GM13976 (cell line): ENCODE measurements around the gene FXR2.

Experiments
- DNase-seq: peaks from one replicate; pipeline ENCODE4 v3.0.0; 2012; ENCODE audit warnings: low spot score
- in situ Hi-C: fragments of 300-500 bp; cut with MboI; formaldehyde crosslinking; loops from one replicate; pipeline ENCODE4 v1.12.0; 2022; ENCODE audit warnings: low sequenced_read_pairs, mixed read lengths, inconsistent platforms; ENCODE audit not compliant: unreplicated experiment
- TF ChIP-seq, protein P1 (sequence below): IDR thresholded peaks from 2 replicates; pipeline ENCODE4 v1.5.1; 2012; ENCODE audit warnings: borderline replicate concordance, mild to moderate bottlenecking; ENCODE audit not compliant: insufficient read depth; ENCODE audit errors: extremely low read depth, missing control alignments, control extremely low read depth

The FXR2 gene

DNA sequence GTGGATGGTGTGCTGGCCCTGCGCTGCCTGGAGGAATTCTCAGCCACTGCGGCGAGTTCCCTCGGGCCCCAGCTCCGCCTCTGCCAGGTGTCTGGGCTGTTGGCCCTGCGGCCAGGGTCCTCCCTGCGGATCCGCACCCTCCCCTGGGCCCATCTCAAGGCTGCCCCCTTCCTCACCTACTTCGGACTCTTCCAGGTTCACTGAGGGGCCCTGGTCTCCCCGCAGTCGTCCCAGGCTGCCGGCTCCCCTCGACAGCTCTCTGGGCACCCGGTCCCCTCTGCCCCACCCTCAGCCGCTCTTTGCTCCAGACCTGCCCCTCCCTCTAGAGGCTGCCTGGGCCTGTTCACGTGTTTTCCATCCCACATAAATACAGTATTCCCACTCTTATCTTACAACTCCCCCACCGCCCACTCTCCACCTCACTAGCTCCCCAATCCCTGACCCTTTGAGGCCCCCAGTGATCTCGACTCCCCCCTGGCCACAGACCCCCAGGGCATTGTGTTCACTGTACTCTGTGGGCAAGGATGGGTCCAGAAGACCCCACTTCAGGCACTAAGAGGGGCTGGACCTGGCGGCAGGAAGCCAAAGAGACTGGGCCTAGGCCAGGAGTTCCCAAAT is 57.4 kb downstream of the FXR2 start:
- DNase-seq, result no peak
- TF ChIP-seq, protein P1, sequence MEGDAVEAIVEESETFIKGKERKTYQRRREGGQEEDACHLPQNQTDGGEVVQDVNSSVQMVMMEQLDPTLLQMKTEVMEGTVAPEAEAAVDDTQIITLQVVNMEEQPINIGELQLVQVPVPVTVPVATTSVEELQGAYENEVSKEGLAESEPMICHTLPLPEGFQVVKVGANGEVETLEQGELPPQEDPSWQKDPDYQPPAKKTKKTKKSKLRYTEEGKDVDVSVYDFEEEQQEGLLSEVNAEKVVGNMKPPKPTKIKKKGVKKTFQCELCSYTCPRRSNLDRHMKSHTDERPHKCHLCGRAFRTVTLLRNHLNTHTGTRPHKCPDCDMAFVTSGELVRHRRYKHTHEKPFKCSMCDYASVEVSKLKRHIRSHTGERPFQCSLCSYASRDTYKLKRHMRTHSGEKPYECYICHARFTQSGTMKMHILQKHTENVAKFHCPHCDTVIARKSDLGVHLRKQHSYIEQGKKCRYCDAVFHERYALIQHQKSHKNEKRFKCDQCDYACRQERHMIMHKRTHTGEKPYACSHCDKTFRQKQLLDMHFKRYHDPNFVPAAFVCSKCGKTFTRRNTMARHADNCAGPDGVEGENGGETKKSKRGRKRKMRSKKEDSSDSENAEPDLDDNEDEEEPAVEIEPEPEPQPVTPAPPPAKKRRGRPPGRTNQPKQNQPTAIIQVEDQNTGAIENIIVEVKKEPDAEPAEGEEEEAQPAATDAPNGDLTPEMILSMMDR, result no peak
- in situ Hi-C loops, result no loop called here

DNA sequence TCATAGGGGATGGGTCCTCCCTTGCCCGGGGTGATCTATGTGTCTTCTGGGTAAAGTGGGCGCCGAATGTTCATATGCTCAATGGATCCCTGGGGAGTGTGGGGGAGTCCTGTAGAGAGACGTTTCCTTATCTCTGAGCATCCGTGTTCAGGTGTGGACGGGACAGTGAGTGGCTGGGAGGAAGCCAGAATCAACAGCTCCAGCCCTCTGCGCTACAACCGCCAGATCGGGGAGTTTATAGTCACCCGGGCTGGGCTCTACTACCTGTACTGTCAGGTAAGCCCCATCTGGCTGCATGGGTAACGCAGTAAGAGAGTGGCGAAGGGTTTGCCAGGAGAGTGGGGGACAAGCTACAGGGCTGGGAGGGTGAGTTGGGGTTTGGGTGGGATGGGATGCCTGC is 58.1 kb downstream of the FXR2 start:
- TF ChIP-seq, protein P1, result no peak
- in situ Hi-C loops, result no loop called here
- DNase-seq, result no peak

DNA sequence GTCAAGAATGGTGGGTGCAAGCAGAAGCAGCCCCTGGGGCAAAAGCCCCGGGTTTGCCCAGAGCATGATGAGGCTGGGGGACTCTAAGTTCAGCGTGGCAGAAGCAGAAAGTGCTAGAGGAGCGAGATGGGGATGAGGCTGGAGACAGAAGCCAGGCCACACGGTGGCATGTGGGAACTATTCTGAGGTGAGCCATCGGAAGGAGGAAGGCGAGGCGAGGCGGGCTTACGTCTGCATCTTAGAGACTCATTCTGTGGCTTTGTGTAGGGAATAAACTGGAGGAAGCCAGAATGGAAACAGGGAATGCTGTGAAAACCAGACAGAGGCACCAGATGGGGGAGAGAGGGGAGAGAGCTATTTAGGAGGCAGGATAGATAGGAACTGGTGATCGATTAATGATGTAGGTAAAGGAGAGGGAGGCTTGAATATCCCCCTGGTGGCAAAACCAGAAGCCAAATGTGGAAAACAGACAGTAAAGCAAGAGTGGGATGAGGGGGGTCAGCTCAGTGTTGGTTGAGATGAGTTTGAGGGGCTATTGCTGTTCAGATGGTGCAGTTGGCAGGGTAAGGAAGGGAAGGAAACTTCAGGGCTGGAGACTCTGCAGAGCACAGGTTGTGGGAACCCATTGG is 59.3 kb downstream of the FXR2 start:
- TF ChIP-seq, protein P1, result peak; percentile 4
- no peak for DNase-seq
- in situ Hi-C loops, result no loop called here

DNA sequence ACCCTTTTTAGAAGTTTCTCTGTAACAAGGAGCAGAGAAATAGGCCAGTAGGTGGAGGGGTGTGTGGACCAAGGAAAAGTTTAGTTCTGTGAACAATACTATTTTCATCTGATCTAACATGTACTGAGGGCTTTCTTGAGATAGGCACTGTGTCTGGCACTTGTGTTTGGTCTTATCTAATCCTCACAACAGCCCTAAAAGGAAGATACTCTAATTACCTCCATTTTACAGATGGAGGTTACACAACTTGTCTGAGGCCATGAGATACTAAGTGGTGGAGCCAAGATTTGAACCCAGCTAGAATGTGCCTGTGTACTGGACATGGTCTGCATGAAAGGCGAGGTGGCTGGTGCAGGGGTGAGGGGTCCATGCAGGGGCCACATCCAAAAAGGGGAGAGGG is 61.3 kb downstream of the FXR2 start:
- TF ChIP-seq, protein P1, result no peak
- in situ Hi-C loops, result no loop called here
- no peak for DNase-seq

DNA sequence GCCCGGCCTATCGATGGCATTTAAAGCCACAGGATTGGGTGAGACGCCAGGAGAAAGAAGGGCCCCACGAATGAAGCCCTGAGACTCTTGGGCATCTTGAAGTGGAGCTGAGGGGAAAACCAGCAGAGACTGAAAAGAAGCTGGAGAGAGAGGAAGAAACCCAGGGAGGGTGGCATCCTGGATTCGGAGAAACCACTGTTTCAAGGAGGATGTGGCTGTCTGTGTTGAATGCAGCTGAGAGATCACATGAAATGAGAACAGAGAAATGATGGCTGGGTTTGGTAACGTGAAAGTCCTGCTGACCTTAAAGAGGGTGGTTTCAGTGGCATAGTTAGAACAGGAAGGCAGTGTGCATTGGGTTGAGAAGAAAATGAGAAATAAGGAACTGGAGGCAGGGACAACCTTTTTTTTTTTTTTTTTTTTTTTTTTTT is 62.1 kb downstream of the FXR2 start:
- peak; percentile 64 for DNase-seq
- in situ Hi-C loops, result no loop called here
- TF ChIP-seq, protein P1, result no peak

DNA sequence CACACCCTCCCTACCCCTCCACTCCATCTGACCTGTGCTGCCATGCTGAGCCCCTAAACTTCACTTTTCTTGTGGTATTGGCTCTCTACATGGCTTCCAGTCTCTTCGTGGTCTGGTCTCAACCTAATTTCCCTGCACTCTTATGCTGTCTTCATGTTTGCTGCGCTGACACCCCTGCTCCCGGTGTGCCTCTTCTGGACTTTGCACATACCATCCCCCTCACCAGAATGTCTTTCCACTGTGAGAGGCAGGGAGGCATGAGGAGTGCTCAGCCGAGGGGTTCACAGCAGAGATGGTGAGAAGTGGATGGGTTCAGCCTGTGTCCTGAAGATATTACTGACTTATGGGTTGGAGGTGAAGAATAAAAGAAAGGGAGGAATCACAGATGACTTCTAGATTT is 63.3 kb downstream of the FXR2 start:
- in situ Hi-C loops, result no loop called here
- DNase-seq, result no peak
- TF ChIP-seq, protein P1, result no peak
